ENCODE data around the gene PEG3. TPM values are rescaled to one million over a fixed set of nuclear protein-coding genes. Genes with fewer than 3 reads are reported as not detected.

Gene PEG3
- total RNA-seq, 4 donors from 2014 or later = 6.1 to 12.7 (median 6.5) TPM

DNA sequence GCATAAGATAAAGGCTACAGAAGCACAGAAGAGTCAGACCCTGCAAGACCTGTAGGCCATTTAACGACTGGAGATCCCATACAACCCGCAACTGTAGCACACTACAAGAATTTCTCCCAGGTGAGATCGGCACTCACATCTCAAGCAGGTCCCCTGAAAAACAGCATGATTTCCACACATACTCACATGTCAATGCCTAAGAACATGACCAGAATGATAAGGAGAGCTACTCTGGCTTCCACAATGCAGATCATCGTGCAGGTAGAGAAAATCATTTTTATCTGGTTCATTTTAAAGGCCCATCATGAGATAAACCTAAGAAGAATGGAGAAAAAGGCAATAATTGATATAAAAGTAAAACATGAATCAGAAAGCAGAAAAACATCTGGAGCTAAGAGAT, 17.5 kb upstream of the PEG3 start:
- TF ChIP-seq, protein P1, sequence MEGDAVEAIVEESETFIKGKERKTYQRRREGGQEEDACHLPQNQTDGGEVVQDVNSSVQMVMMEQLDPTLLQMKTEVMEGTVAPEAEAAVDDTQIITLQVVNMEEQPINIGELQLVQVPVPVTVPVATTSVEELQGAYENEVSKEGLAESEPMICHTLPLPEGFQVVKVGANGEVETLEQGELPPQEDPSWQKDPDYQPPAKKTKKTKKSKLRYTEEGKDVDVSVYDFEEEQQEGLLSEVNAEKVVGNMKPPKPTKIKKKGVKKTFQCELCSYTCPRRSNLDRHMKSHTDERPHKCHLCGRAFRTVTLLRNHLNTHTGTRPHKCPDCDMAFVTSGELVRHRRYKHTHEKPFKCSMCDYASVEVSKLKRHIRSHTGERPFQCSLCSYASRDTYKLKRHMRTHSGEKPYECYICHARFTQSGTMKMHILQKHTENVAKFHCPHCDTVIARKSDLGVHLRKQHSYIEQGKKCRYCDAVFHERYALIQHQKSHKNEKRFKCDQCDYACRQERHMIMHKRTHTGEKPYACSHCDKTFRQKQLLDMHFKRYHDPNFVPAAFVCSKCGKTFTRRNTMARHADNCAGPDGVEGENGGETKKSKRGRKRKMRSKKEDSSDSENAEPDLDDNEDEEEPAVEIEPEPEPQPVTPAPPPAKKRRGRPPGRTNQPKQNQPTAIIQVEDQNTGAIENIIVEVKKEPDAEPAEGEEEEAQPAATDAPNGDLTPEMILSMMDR (IDR thresholded peaks at IDR 0.05; ENCODE audit: low read depth) = no peak

DNA sequence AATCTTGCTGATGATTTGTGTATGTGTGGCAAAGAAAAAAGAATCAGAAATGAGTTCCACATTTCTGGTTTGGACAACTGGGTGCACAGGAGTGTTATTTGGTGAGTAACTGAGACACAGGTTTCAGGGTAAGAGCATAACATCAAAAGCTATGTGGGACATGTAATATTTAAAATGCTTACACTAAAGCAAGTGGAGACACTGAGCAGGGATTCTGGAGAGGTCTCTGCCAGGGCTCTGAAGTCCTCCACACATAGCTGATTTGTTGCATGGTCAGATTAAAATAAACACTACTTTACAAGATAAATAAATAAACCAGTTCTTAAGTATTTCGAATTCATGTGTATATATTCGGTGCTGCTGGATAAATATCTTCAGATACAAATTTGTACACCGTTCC, 16.3 kb upstream of the PEG3 start:
- TF ChIP-seq, protein P1 (IDR thresholded peaks at IDR 0.05; ENCODE audit: low read depth) = no peak

DNA sequence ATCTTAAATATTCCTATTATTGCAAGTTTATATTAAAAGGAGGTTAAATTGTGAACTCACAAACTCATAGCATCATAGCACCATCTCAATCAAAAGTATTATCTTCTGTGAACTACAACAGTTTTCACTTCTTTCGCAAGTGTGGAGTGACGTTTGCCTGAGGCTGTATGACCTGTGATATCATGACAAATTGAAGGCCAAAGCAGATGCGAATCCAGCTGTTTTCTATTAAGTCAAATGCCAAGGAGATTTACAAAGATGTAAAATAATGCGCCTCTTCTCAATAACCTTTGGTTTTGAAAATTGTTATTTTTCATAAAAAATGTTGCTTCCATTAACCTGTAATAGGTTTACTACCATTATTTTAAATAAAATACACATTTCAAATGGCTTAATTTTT, 7.6 kb upstream of the PEG3 start:
- TF ChIP-seq, protein P1 (IDR thresholded peaks at IDR 0.05; ENCODE audit: low read depth) = no peak

DNA sequence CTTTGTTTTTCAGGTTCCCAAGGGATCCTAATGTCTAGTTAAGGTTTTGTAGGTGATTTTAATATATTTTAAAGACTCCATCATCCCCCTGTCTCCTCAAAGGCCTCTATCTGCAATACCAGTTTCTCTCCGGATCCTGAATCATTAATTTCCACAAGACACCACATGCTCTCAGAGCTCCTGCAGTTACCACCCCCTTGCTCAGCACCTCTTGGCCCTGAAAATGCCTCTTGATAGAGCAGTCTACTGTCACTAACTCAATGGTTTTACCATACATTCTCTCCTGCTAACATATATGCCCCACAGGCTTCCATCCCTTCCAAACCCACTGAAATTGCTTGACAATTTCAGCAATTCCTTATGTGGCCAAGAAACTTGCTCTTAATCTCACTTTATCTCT, 1.9 kb upstream of the PEG3 start:
- TF ChIP-seq, protein P1 (IDR thresholded peaks at IDR 0.05; ENCODE audit: low read depth) = no peak

DNA sequence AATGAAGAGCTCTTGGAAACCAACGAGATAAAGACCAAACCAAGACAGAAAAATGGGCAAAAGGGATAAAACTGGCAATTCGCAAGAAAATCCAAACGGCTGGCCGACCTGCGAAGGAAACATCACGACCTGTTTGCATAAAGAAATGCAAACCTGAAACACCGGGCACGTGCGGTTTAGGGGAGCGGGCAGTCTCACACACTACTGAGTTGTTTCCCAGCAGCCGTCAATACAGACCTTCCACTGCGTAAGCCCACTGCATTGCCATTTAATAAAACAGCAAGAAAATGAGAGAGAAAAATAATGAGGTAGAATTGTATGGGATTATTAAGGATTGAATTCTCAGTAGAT, 642 bp upstream of the PEG3 start:
- TF ChIP-seq, protein P1 (IDR thresholded peaks at IDR 0.05; ENCODE audit: low read depth) = no peak

DNA sequence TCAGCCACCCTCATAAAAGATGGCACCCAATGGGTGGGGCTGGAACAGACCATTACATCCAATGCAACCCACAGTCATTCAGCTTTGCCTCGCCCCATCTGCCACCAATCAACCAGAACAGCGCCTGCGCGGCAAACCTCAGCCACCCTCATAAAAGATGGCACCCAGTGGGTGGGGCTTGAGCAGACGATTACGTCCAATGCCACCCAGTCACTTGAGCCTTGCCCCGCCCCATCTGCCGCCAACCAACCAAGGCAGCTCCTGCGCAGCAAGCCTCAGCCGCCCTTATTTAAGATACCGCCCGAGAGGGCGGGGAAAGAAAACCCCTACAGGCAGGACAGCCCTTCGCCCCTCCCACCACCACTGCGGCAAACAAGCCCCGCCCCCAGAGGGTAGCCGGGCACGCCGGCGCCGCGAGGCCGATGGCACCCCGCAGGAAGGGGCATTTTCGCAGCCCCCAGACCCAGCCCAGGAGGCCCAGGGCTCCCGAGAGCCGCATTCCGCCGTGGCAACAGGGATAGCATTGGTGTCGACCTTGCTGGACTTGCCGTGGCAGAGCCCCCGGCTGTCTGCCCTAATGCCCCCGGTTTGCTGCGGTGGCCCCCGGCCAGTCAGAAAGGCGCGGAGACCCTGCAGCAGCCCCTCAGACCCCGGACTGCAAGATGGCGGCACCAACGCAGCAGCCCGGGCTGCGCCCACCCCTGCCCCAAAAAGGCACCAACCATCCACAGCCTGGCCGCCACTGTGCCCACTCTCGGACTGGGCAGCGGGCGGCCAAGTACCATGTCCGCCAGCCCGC, 675 bp downstream of the PEG3 start:
- TF ChIP-seq, protein P1 (IDR thresholded peaks at IDR 0.05; ENCODE audit: low read depth) = no peak

DNA sequence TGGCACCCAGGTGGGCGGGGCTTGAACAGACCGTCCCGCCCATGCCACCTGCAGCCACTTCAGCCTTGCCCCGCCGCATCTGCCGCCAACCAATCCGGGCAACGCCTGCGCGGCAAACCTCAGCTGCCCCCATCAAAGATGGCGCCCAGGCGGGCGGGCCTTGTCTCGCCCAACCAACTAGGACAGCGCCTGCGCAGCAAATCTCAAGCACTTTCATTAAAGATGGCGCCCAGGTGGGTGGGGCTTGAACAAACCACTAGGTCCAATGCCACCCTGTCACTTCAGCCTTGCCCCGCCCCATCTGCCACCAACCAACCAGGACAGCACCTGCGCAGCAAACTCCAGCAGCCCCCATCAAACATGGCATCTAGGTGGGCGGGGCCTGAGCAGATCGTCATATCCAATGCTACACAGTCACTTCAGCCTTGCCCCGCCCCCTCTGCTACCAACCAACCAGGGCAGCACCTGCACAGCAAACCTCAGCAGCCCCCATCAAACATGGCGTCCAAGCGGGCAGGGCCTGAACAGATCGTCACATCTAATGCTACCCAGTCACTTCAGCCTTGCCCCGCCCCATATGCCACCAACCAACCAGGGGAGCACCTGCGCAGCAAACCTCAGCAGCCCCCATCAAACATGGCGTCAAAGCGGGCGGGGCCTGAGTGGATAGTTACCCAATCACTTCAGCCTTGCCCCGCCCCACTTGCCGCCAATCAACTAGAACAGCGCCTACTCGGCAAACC, 1.4 kb downstream of the PEG3 start:
- TF ChIP-seq, protein P1 (IDR thresholded peaks at IDR 0.05; ENCODE audit: low read depth) = no peak

Data from subcutaneous adipose tissue (tissue), 4 donors.